Upper lobe of right lung (tissue), 1 donor: ENCODE data around the gene NPTXR. TPM values are rescaled to one million over a fixed set of nuclear protein-coding genes. Genes with fewer than 3 reads are reported as not detected.
A peak's percentile ranks its signal among the peaks of the same experiment; 100 is the strongest.

Source experiments
- ATAC-seq: fragments of 200-7000 bp; cut with Tn5 transposase; one replicate; pipeline ENCODE4 v1.9.1; 2020; ENCODE audit warnings: mild to moderate bottlenecking, moderate library complexity
- DNase-seq: peaks from one replicate; pipeline ENCODE4 v3.0.0-alpha.2; 2020
- H3K27ac ChIP-seq: fragments of 200-600 bp; one replicate; pipeline ENCODE4 v1.8.0; 2022
- H3K27me3 ChIP-seq: fragments of 200-600 bp; one replicate; pipeline ENCODE4 v1.8.0; 2022; ENCODE audit warnings: mild to moderate bottlenecking
- H3K36me3 ChIP-seq: fragments of 200-600 bp; one replicate; pipeline ENCODE4 v1.8.0; 2022
- H3K4me1 ChIP-seq: fragments of 200-600 bp; one replicate; pipeline ENCODE4 v1.8.0; 2022
- H3K4me3 ChIP-seq: fragments of 200-600 bp; one replicate; pipeline ENCODE4 v1.8.0; 2022; ENCODE audit warnings: mild to moderate bottlenecking
- H3K9me3 ChIP-seq: fragments of 200-600 bp; one replicate; pipeline ENCODE4 v1.8.0; 2022
- intact Hi-C: fragments of 100-400 bp; cut with DNase I; formaldehyde crosslinking; loops from one replicate; pipeline ENCODE4 v1.11.0; 2022
- total RNA-seq: library from RNA; stranded (reverse); fragmentation: NEBNext Ultra II Directional; extraction: Animal tissue kit (Norgen Biotek cat#: 25700); gene quantifications from one replicate; pipeline ENCODE4 v1.2.1, GENCODE V29; 2021
- TF ChIP-seq, protein P1 (sequence below): fragments of 200-600 bp; IDR thresholded peaks from one replicate; pipeline ENCODE4 v1.8.0; 2022; ENCODE audit warnings: antibody characterized with exemption
- donor health status: DM: no; HTN: yes; CAD: no; lungs with severe emphysema.

Gene NPTXR
- total RNA-seq, 1 donor from 2014 or later: 6.3 TPM

DNA sequence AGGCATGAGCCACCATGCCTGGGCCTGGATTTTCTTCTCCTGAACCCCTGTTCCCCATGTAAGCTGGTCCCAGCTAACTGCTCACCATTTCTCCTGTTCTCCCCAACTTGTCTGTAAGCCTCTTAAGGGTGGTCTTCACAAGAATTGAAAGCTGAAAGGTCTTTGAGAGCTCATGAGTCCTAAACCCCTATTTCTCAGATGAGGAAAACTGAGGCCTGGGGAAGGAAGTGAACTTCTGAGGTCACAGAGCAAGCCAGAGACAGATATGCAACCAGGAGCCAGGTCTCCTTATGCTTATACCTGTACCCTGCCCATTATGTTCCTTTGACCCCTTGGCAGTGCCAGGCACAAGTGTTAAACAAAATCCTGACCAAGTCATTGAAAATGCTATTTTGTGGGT, 16.3 kb downstream of the NPTXR start:
- Histone ChIP-seq H3K9me3 (no peaks in the 10 kb centered on the region), H3K27me3 (no peaks in the 10 kb centered on the region), H3K36me3 (no peaks in the 10 kb centered on the region), H3K27ac (no peak overlapping the region), H3K4me3 (no peak overlapping the region), H3K4me1 (no peaks in the 10 kb centered on the region)
- TF ChIP-seq, protein P1, sequence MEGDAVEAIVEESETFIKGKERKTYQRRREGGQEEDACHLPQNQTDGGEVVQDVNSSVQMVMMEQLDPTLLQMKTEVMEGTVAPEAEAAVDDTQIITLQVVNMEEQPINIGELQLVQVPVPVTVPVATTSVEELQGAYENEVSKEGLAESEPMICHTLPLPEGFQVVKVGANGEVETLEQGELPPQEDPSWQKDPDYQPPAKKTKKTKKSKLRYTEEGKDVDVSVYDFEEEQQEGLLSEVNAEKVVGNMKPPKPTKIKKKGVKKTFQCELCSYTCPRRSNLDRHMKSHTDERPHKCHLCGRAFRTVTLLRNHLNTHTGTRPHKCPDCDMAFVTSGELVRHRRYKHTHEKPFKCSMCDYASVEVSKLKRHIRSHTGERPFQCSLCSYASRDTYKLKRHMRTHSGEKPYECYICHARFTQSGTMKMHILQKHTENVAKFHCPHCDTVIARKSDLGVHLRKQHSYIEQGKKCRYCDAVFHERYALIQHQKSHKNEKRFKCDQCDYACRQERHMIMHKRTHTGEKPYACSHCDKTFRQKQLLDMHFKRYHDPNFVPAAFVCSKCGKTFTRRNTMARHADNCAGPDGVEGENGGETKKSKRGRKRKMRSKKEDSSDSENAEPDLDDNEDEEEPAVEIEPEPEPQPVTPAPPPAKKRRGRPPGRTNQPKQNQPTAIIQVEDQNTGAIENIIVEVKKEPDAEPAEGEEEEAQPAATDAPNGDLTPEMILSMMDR: no peak
- DNase-seq (no peak), ATAC-seq (no peak)
- intact Hi-C loops: no loop called here

DNA sequence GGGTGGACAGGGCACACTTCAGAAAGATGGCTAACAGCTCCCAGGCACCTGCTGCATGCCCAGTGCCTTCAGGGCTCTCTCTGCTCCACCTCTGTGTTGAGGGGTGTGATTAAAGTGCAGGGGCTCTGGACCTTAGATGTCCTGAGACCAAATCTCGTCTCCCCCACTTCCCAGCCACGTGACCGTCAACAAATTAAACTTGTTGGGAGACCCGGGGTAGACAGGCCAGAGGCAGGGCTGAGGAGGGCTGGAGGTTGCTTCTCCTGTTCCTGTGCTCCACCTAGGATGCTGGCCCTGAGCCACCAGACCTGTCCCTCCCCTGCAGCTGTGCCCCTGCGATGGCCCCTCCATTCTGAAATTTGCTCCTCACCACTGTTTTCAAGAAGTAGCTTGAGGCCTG, 17.0 kb downstream of the NPTXR start:
- no peaks in the 10 kb centered on the region for H3K36me3 ChIP-seq
- ATAC-seq (no peak), DNase-seq (no peak)
- no peaks in the 10 kb centered on the region for H3K9me3 ChIP-seq
- no peak overlapping the region for H3K27ac ChIP-seq
- TF ChIP-seq, protein P1: no peak
- no peaks in the 10 kb centered on the region for H3K4me1 ChIP-seq
- intact Hi-C loops: no loop called here
- no peak overlapping the region for H3K4me3 ChIP-seq
- no peaks in the 10 kb centered on the region for H3K27me3 ChIP-seq

DNA sequence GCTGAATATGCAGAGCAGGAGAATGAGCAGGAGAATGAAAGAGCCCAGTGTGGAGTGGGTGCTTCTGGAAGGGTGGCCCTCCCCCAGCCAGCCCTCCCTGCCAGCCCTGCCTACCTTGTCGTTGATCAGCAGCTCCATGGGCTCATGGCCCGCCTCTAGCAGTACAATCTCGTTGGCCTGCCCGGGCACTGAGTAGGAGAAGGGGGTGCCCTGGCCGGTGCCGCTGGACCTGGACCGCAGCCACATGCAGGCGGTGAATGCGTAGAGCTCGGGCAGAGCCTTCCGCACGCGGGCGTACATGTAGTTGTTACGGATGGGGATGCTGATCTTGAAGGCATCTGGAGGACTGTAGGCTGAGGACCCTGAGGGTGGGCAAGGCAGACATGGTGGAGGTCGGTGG, 17.4 kb downstream of the NPTXR start:
- H3K4me3 ChIP-seq: no peak overlapping the region
- H3K36me3 ChIP-seq: no peaks in the 10 kb centered on the region
- H3K27ac ChIP-seq: no peak overlapping the region
- no peaks in the 10 kb centered on the region for H3K27me3 ChIP-seq
- H3K9me3 ChIP-seq: no peaks in the 10 kb centered on the region
- DNase-seq (no peak), ATAC-seq (no peak)
- intact Hi-C loops: no loop called here
- TF ChIP-seq, protein P1: no peak
- H3K4me1 ChIP-seq: no peaks in the 10 kb centered on the region

DNA sequence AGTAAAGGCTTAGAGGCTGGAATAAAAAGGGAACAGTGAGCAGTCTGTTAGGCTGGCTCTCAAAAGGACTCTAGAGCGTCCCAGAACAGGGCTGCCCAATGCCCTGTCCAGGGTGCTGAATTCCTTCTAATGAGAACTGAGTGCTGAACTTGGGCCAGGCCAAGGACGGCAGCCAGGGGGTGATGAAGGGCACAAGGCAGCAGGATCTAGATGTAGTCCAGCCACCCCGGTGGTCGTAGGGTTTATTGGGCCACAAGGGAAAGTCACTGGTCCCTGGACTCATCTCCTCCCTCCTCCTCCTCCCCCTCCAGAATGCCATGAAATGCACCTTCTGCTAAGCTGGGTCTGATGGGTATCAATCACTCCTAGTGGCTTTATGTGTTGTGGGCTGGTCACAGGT, 19.2 kb downstream of the NPTXR start:
- ATAC-seq (peak; percentile 78), DNase-seq (no peak)
- Histone ChIP-seq H3K9me3 (no peaks in the 10 kb centered on the region), H3K36me3 (no peaks in the 10 kb centered on the region), H3K27ac (no peak overlapping the region), H3K4me3 (no peak overlapping the region), H3K4me1 (no peaks in the 10 kb centered on the region), H3K27me3 (no peaks in the 10 kb centered on the region)
- intact Hi-C loops: no loop called here
- TF ChIP-seq, protein P1: peak; percentile 26

DNA sequence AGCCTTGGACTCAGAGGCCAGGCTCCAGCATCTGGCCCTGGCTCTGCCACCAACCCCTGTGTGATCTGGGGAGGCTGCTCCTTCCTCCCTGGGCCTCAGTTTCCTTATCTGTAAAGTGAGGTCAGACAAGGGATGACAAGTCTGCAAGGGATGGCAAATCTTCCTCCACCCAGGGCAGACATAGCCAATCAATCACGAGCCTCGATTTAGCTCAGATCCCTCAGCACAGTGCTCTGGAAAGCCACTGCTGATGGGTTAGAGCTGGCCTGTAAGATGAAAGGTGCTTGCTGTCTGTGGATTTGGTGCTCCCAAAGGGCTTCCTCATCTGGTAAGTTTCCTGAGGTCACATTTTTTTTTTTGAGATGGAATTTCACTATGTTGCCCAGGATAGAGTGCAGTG, 20.2 kb downstream of the NPTXR start:
- ATAC-seq (no peak), DNase-seq (no peak)
- Histone ChIP-seq H3K36me3 (no peaks in the 10 kb centered on the region), H3K27ac (no peak overlapping the region), H3K9me3 (no peaks in the 10 kb centered on the region), H3K4me3 (no peak overlapping the region), H3K27me3 (no peaks in the 10 kb centered on the region), H3K4me1 (no peaks in the 10 kb centered on the region)
- TF ChIP-seq, protein P1: no peak
- intact Hi-C loops: no loop called here

DNA sequence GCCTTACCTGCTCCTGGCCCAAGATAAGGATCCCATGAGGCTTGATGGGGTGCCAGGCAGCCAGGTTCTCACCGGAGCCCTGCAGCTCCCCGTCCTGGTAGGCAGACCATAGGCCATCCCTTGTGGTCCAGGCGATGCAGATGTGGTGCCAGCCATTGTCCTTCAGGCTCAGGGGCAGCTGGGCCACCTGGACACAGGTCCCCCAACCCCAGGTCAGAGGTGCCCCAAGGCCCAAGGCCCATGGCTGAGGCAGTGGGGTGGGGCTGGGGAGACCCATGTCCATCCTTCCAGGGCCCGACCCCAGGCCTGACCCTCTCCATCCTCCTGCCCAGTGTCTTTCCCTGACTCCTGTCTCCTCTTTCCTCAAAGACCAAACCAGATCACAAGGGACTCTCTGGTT, 20.8 kb downstream of the NPTXR start:
- TF ChIP-seq, protein P1: no peak
- ATAC-seq: no peak

More for the DNA sequence above, 20.8 kb downstream of the NPTXR start:
- Histone ChIP-seq H3K9me3 (no peaks in the 10 kb centered on the region), H3K27ac (no peak overlapping the region), H3K4me1 (no peaks in the 10 kb centered on the region), H3K36me3 (no peaks in the 10 kb centered on the region), H3K27me3 (no peaks in the 10 kb centered on the region), H3K4me3 (no peak overlapping the region)
- intact Hi-C loops: no loop called here
- no peak for DNase-seq
